Measurements from ENCODE around the gene CCDC102A.
"Not testable (repeated sequence)": the region's sequence is repeated elsewhere in the genome, so short reads cannot be mapped to it uniquely, and the experiment has no call there.

The CCDC102A gene

DNA sequence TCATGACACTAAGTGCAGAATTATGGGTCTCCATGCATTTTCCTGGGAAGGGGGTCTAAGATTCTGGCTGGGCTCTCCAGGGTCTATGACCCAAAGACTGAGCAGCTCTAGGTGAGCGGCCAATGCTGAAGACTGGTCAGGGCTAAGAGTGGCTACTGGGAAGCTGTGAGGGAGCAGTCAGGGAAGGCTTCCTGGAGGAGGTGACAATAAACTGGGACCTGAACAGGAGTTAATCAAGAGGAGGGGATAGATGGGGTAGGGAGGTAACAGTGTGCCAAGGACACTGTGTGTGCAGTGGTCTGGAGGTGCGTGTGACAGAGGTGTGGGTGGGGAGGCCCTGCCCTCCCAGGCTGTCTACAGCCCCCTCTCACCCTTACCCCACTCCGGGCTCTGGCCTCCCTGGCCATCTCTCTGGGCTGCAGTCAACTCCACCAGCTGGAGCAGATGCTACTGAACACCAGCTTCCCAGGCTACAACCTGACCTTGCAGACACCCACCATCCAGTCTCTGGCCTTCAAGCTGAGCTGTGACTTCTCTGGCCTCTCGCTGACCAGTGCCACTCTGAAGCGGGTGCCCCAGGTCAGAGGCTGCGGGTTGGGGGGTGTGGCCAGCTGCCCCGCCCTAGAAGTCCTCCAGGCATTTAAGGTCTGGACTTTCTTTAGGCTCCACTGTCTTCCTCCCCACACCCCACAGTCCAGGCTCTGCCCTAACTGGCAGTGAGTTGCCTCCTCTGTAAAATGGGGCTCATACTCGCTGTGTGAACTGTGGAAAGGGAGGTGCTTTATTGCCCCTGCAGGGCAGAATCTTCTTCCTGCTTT, 26.5 kb upstream of the CCDC102A start:
- H3K4me1 ChIP-seq (ENCODE audit: control insufficient read depth, insufficient read depth, low read length), result no peaks in the 10 kb centered on the region
- no peak overlapping the region for H3K9ac ChIP-seq (ENCODE audit: low read length)
- H3K36me3 ChIP-seq (ENCODE audit: control insufficient read depth, insufficient read depth, low read length), result no peaks in the 10 kb centered on the region
- peaks cover 7% of the 10 kb centered on the region for H3K27me3 ChIP-seq (ENCODE audit: control insufficient read depth, insufficient read depth, low read length)
- H3K9me3 ChIP-seq (ENCODE audit: control insufficient read depth, low read length), result no peaks in the 10 kb centered on the region
- H3K4me3 ChIP-seq (ENCODE audit: low read length), result no peak overlapping the region

DNA sequence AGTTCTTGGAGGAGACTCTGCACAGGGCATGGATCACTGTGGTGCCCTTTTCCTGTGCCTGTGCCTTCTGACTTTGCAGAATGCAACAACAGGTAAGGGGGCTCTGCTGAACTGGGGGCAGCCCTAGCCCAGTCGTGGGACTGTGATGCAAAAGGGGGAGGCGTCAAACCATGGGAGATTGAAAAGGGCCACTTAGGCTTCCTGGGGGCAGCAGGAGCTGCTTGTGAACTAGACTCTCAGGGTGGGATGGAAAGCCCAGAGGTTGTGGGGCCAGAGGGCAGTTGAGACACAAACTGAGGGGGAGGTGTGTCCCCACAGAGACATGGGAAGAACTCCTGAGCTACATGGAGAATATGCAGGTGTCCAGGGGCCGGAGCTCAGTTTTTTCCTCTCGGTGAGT, 25.7 kb upstream of the CCDC102A start:
- Histone ChIP-seq H3K9ac (ENCODE audit: low read length) (no peak overlapping the region), H3K9me3 (ENCODE audit: control insufficient read depth, low read length) (no peaks in the 10 kb centered on the region), H3K4me1 (ENCODE audit: control insufficient read depth, insufficient read depth, low read length) (no peaks in the 10 kb centered on the region), H3K36me3 (ENCODE audit: control insufficient read depth, insufficient read depth, low read length) (no peaks in the 10 kb centered on the region), H3K4me3 (ENCODE audit: low read length) (no peak overlapping the region), H3K27me3 (ENCODE audit: control insufficient read depth, insufficient read depth, low read length) (peaks cover 7% of the 10 kb centered on the region)

DNA sequence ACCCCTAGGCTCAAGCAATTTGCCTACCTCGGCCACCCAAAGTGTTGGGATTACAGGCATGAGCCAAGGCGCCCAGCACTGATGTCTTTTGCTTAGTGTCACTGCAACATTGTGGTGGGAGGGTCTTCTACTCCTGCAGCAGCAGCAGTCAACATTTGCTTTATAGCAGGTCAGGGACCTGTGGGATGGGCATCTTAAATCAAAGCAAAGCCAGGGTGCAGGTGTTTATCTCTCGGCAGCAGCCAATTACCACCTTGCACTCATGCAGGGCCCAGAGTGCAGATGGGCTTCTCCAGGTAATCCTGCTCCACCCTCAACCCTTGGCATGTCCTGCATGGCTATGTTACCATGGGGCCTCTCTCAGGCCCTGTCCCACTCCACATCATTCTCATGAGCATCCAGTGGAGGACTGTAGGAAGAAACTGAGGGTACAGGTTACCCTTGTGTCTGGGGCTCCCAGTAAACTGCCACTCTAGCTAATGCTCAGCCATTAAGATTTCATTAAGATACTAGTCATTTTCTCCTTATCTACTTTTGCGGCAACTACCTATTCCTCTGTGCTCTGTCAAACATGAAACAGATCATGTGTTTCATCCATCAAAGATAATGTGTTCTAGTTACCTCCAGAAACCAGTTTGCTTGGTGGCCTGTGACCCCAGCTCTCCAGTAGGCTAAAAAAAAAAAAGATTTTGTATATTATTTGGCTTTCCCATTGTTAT, 22.9 kb upstream of the CCDC102A start:
- Histone ChIP-seq H3K27me3 (ENCODE audit: control insufficient read depth, insufficient read depth, low read length) (peaks cover 7% of the 10 kb centered on the region), H3K9ac (ENCODE audit: low read length) (no peak overlapping the region)

DNA sequence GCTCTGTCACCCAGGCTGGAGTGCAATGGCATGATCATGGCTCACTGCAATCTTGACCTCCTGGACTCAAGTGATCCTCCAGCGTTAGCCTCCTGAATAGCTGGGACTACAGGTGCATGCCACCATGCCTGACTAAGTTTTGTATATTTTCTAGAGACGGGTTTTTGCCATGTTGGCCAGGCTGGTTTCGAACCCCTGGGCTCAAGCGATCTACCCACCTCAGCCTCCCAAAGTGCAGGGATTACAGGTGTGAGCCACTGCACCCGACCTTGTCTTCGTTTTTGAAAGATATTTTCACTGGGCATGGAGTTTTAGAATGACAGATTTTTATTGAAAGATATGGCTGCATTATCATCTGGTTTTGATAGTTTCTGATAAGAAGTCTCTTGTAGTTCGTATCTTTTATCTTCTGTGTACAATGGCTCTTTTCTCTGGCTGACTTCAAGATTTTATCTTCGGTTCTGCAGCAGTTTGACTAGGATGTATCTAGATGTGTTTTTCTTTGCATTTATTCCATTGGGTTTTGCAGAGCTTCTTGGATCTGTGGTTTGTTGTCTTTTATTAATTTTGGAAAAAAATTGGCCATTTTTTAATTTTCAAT, 20.7 kb upstream of the CCDC102A start:
- no peak overlapping the region for H3K4me3 ChIP-seq (ENCODE audit: low read length)
- H3K9ac ChIP-seq (ENCODE audit: low read length), result no peak overlapping the region
- H3K27me3 ChIP-seq (ENCODE audit: control insufficient read depth, insufficient read depth, low read length), result no peaks in the 10 kb centered on the region
- H3K4me1 ChIP-seq (ENCODE audit: control insufficient read depth, insufficient read depth, low read length), result no peaks in the 10 kb centered on the region
- H3K9me3 ChIP-seq (ENCODE audit: control insufficient read depth, low read length), result no peaks in the 10 kb centered on the region
- H3K36me3 ChIP-seq (ENCODE audit: control insufficient read depth, insufficient read depth, low read length), result no peaks in the 10 kb centered on the region

More for the DNA sequence above, 22.9 kb upstream of the CCDC102A start:
- no peaks in the 10 kb centered on the region for H3K4me1 ChIP-seq (ENCODE audit: control insufficient read depth, insufficient read depth, low read length)
- no peaks in the 10 kb centered on the region for H3K36me3 ChIP-seq (ENCODE audit: control insufficient read depth, insufficient read depth, low read length)
- H3K4me3 ChIP-seq (ENCODE audit: low read length), result no peak overlapping the region
- no peaks in the 10 kb centered on the region for H3K9me3 ChIP-seq (ENCODE audit: control insufficient read depth, low read length)

DNA sequence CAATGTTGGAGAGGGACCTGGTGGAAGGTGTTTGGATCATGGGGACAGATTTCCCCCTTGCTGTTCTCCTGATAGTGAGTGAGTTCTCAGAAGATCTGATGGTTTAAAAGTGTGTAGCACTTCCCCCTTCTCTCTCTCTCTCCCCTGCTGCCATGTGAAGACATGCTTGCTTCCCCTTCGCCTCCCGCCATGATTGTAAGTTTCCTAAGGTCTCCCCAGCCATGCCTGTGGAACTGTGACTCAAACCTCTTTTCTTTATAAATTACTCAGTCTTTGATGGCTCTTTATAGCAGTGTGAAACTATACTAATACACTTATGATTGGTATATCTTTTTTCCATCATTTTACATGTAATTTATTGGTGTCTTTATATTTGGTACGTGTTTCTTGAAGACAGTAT, 19.5 kb upstream of the CCDC102A start:
- Histone ChIP-seq H3K9me3 (ENCODE audit: control insufficient read depth, low read length) (no peaks in the 10 kb centered on the region), H3K27me3 (ENCODE audit: control insufficient read depth, insufficient read depth, low read length) (no peaks in the 10 kb centered on the region), H3K9ac (ENCODE audit: low read length) (no peak overlapping the region), H3K4me3 (ENCODE audit: low read length) (no peak overlapping the region), H3K36me3 (ENCODE audit: control insufficient read depth, insufficient read depth, low read length) (no peaks in the 10 kb centered on the region), H3K4me1 (ENCODE audit: control insufficient read depth, insufficient read depth, low read length) (no peaks in the 10 kb centered on the region)

DNA sequence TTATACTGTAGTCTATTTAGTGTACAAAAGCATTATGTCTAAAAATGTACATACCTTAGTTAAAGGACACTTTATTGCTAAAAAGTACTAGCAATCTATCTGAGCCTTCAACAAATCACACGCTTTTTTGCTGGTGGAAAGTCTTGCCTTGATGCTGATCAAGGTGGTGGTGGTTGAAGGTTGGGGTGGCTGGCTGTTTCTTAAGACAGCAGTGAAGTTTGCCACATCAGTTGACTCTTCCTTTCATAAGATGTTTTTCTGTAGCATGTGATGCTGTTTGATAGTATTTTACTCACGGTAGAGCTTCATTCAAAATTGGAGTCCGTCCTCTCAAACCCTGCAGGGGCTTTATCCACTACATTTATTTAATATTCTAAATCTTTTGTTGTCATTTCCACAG, 14.7 kb upstream of the CCDC102A start:
- H3K27me3 ChIP-seq (ENCODE audit: control insufficient read depth, insufficient read depth, low read length), result no peaks in the 10 kb centered on the region

DNA sequence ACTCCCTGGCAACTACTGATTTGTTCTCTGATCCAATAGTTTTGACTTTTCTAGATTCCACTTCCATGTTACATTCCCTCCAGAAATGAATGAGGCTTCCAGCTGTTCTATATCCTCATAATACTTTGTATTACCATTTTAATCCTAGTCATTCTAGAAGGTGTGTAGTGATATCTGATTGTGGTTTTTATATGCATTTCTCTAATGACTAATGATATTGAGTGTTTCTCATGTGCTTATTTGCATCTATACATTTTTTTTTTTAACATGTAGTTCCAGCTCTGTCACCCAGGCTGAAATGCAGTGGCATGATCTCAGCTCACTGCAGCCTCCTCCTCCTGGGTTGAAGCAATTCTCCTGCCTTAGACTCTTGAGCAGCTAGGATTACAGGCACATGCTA, 13.4 kb upstream of the CCDC102A start:
- no peaks in the 10 kb centered on the region for H3K9me3 ChIP-seq (ENCODE audit: control insufficient read depth, low read length)
- H3K4me1 ChIP-seq (ENCODE audit: control insufficient read depth, insufficient read depth, low read length), result no peaks in the 10 kb centered on the region
- no peaks in the 10 kb centered on the region for H3K27me3 ChIP-seq (ENCODE audit: control insufficient read depth, insufficient read depth, low read length)
- H3K9ac ChIP-seq (ENCODE audit: low read length), result no peak overlapping the region
- H3K4me3 ChIP-seq (ENCODE audit: low read length), result no peak overlapping the region
- no peaks in the 10 kb centered on the region for H3K36me3 ChIP-seq (ENCODE audit: control insufficient read depth, insufficient read depth, low read length)

More for the DNA sequence above, 14.7 kb upstream of the CCDC102A start:
- no peaks in the 10 kb centered on the region for H3K9me3 ChIP-seq (ENCODE audit: control insufficient read depth, low read length)
- H3K4me3 ChIP-seq (ENCODE audit: low read length), result no peak overlapping the region
- no peak overlapping the region for H3K9ac ChIP-seq (ENCODE audit: low read length)
- no peaks in the 10 kb centered on the region for H3K36me3 ChIP-seq (ENCODE audit: control insufficient read depth, insufficient read depth, low read length)
- no peaks in the 10 kb centered on the region for H3K4me1 ChIP-seq (ENCODE audit: control insufficient read depth, insufficient read depth, low read length)

DNA sequence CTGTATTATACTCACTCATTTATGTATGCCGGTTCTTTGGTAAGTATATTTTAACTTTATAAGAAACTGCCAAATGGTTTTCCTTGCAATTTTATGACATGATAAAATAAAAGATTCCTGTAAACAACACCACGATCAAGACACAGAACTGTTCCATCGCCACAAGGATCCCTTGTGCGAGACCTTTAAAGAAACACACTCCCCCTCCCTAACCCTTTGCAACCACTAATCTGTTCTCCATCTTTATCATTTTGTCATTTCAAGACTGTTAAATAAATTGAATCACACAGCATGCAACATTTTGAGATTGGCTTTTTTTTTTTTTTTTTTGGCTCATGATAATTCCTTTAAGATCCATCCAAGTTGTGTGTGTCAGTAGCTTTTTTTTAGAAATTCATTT, 12.0 kb upstream of the CCDC102A start:
- Histone ChIP-seq H3K9me3 (ENCODE audit: control insufficient read depth, low read length) (no peaks in the 10 kb centered on the region), H3K9ac (ENCODE audit: low read length) (no peak overlapping the region), H3K4me3 (ENCODE audit: low read length) (no peak overlapping the region), H3K27me3 (ENCODE audit: control insufficient read depth, insufficient read depth, low read length) (no peaks in the 10 kb centered on the region), H3K36me3 (ENCODE audit: control insufficient read depth, insufficient read depth, low read length) (no peaks in the 10 kb centered on the region), H3K4me1 (ENCODE audit: control insufficient read depth, insufficient read depth, low read length) (no peaks in the 10 kb centered on the region)

DNA sequence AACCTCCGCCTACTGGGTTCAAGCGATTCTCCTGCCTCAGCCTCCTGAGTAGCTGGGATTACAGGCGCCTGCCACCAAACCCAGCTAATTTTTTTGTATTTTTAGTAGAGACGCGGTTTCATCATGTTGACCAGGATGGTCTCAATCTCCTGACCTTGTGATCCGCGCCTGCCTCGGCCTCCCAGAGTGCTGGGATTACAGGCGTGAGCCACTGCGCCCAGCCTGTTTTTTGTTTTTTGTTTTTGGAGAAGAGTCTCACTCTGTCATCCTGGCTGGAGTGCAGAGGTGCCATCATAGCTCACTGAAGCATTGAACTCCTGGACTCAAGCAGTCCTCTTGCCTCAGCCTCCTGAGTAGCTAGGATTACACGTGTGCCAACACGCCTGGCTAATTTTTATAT, 11.2 kb upstream of the CCDC102A start:
- not testable (repeated sequence) for H3K36me3 ChIP-seq (ENCODE audit: control insufficient read depth, insufficient read depth, low read length); H3K9me3 ChIP-seq (ENCODE audit: control insufficient read depth, low read length); H3K4me3 ChIP-seq (ENCODE audit: low read length); H3K4me1 ChIP-seq (ENCODE audit: control insufficient read depth, insufficient read depth, low read length); H3K27me3 ChIP-seq (ENCODE audit: control insufficient read depth, insufficient read depth, low read length); H3K9ac ChIP-seq (ENCODE audit: low read length)

DNA sequence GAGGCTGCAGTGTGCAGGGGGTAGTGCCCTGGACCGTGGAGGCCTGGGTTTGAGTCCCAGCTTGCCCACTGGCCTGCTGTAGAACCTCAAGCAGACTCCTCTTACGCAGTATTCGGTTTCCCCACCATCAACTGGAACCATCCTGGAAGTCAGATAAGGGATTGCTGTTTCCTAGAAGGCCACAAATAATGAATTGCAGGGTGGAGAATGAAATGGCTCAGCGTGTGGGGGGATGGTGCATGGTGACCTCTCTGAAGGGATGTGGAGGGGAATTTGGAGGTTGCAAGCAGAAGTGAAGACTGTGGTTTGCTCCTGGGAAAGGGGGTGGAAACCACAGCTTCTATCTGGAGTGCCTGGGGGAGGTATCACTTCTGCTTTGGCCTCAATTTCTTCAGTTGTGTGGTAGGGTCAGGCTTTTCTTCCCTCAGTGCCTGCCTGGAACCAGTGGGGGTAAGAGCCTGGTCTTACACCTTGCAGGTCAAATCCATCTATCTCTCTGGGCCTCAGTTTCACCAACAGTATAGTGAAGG, 7.8 kb upstream of the CCDC102A start:
- H3K9me3 ChIP-seq (ENCODE audit: control insufficient read depth, low read length), result no peaks in the 10 kb centered on the region
- H3K4me3 ChIP-seq (ENCODE audit: low read length), result no peak overlapping the region
- H3K9ac ChIP-seq (ENCODE audit: low read length), result no peak overlapping the region
- H3K36me3 ChIP-seq (ENCODE audit: control insufficient read depth, insufficient read depth, low read length), result no peaks in the 10 kb centered on the region
- H3K27me3 ChIP-seq (ENCODE audit: control insufficient read depth, insufficient read depth, low read length), result peaks cover 4% of the 10 kb centered on the region
- H3K4me1 ChIP-seq (ENCODE audit: control insufficient read depth, insufficient read depth, low read length), result no peaks in the 10 kb centered on the region

DNA sequence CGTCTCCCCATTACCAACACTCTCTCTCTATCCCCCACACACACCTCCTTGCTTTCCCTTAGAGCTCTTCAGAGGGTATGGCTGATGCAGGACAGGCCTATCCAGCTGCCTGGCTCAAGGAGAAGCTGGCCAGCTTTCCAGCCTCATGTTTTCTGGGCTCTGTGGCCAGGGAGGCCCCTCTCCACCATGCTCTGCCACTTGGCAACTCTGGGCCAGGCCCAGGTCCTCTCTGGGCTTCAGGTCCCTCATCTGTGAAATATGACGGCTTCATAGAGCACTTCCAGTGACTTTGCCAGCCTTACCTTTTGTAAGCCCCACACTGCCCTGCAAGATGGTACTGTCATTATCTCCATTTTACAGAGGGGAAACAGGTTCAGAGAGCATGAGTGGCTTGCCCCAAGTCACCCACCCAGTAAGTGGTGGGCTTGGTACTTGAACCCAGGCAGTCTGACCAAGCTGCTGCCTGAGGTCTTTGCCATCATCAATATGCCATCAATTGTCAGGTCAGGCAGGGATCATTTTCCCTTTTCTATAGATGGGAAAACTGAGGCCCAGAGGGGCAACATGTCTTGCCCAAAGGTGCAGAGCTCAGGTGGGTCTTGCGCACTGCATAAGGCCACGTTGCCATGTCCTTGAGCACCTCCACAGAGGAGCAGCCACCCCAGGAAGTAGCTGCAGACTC, 5.5 kb upstream of the CCDC102A start:
- Histone ChIP-seq H3K4me3 (ENCODE audit: low read length) (no peak overlapping the region), H3K9ac (ENCODE audit: low read length) (no peak overlapping the region), H3K4me1 (ENCODE audit: control insufficient read depth, insufficient read depth, low read length) (peaks cover 4% of the 10 kb centered on the region), H3K36me3 (ENCODE audit: control insufficient read depth, insufficient read depth, low read length) (no peaks in the 10 kb centered on the region), H3K9me3 (ENCODE audit: control insufficient read depth, low read length) (no peaks in the 10 kb centered on the region), H3K27me3 (ENCODE audit: control insufficient read depth, insufficient read depth, low read length) (peaks cover 8% of the 10 kb centered on the region)
